ENCODE results near the gene PSENEN.

Gene PSENEN

GRCh38 chr19:35774274-35775045 lies 29.0 kb downstream of the PSENEN start:
- no peak for ATAC-seq

GRCh38 chr19:35775046-35775297 lies 29.5 kb downstream of the PSENEN start:
- no peak for ATAC-seq

GRCh38 chr19:35775298-35776101 lies 30.0 kb downstream of the PSENEN start, which contains the start of gene ARHGAP33:
Gene ARHGAP33 (plus strand): TSS chr19:35775564. CDS start chr19:35775659, 95 bp downstream.
- peak; percentile 95 to 97 for ATAC-seq

- no peak for ATAC-seq
Measured at GRCh38 chr19:35776102-35776788, 30.8 kb downstream of the PSENEN start.

GRCh38 chr19:35777086-35777841 lies 31.8 kb downstream of the PSENEN start:
- no peak for ATAC-seq

GRCh38 chr19:35777961-35778360 lies 32.5 kb downstream of the PSENEN start:
- ATAC-seq, result no peak

GRCh38 chr19:35779033-35779432 lies 33.6 kb downstream of the PSENEN start:
- ATAC-seq, result no peak

- no peak for ATAC-seq
Measured at GRCh38 chr19:35780058-35780457, 34.6 kb downstream of the PSENEN start.

GRCh38 chr19:35780717-35781116 lies 35.3 kb downstream of the PSENEN start:
- ATAC-seq, result no peak

- no peak for ATAC-seq
Measured at GRCh38 chr19:35781650-35782049, 36.2 kb downstream of the PSENEN start.

GRCh38 chr19:35782589-35782988 lies 37.1 kb downstream of the PSENEN start:
- ATAC-seq, result no peak

GRCh38 chr19:35783469-35784434 lies 38.3 kb downstream of the PSENEN start:
- ATAC-seq, result no peak

- ATAC-seq, result no peak
Measured at GRCh38 chr19:35784503-35785338, 39.3 kb downstream of the PSENEN start.

- ATAC-seq, result no peak
Measured at GRCh38 chr19:35785339-35785627, 39.8 kb downstream of the PSENEN start.

GRCh38 chr19:35786299-35787160 lies 41.1 kb downstream of the PSENEN start:
- no peak for ATAC-seq

GRCh38 chr19:35787227-35787799 lies 41.9 kb downstream of the PSENEN start:
- ATAC-seq, result no peak

- ATAC-seq, result no peak
Measured at GRCh38 chr19:35788205-35788960, 42.9 kb downstream of the PSENEN start.

GRCh38 chr19:35789195-35789977 lies 43.9 kb downstream of the PSENEN start:
- ATAC-seq, result no peak
